ENCODE measurements around the gene ARTN. TPM values are rescaled to one million over a fixed set of nuclear protein-coding genes. Genes with fewer than 3 reads are reported as not detected.

The ARTN gene
- not detected for polyA plus RNA-seq (2012; ENCODE audit: insufficient read depth, insufficient read length, low read depth)

- H3K27me3 ChIP-seq, result no peaks in the 10 kb centered on the region
- no peak for TF ChIP-seq CTCF (IDR thresholded peaks at IDR 0.05; ENCODE audit: low read depth, low read length)
- no peaks in the 10 kb centered on the region for H3K36me3 ChIP-seq
- H3K4me1 ChIP-seq, result no peaks in the 10 kb centered on the region
- DNase-seq, result no peak
- H3K9me3 ChIP-seq, result no peaks in the 10 kb centered on the region
- no peak within 1 kb of the TSS for H3K4me3 ChIP-seq (ENCODE audit: low read depth, low read length)
These were observed at the start of gene ARTN for GRCh38 chr1:43933386-43934100. TSS of gene ARTN (plus strand) at chr1:43933801. CDS start at chr1:43935657, 1,856 bp downstream.

- H3K9me3 ChIP-seq, result no peaks in the 10 kb centered on the region
- H3K27me3 ChIP-seq, result no peaks in the 10 kb centered on the region
- TF ChIP-seq CTCF (IDR thresholded peaks at IDR 0.05; ENCODE audit: low read depth, low read length), result no peak
- no peaks in the 10 kb centered on the region for H3K4me1 ChIP-seq
- no peaks in the 10 kb centered on the region for H3K36me3 ChIP-seq
- H3K4me3 ChIP-seq (ENCODE audit: low read depth, low read length), result no peak overlapping the region
- no peak for DNase-seq
These were observed 48.3 kb upstream of the ARTN start for GRCh38 chr1:43885279-43885801.

- no peaks in the 10 kb centered on the region for H3K27me3 ChIP-seq
- H3K9me3 ChIP-seq, result no peaks in the 10 kb centered on the region
- no peaks in the 10 kb centered on the region for H3K4me1 ChIP-seq
- no peaks in the 10 kb centered on the region for H3K36me3 ChIP-seq
- H3K4me3 ChIP-seq (ENCODE audit: low read depth, low read length), result no peak overlapping the region
- TF ChIP-seq CTCF (IDR thresholded peaks at IDR 0.05; ENCODE audit: low read depth, low read length), result no peak
- DNase-seq, result no peak
These were observed 45.9 kb upstream of the ARTN start for GRCh38 chr1:43887748-43888147.

GRCh38 chr1:43890815-43891214 lies 42.8 kb upstream of the ARTN start:
- no peak for DNase-seq
- H3K9me3 ChIP-seq, result no peaks in the 10 kb centered on the region
- no peaks in the 10 kb centered on the region for H3K27me3 ChIP-seq
- H3K36me3 ChIP-seq, result no peaks in the 10 kb centered on the region
- TF ChIP-seq CTCF (IDR thresholded peaks at IDR 0.05; ENCODE audit: low read depth, low read length), result no peak
- no peak overlapping the region for H3K4me3 ChIP-seq (ENCODE audit: low read depth, low read length)
- H3K4me1 ChIP-seq, result no peaks in the 10 kb centered on the region

DNA sequence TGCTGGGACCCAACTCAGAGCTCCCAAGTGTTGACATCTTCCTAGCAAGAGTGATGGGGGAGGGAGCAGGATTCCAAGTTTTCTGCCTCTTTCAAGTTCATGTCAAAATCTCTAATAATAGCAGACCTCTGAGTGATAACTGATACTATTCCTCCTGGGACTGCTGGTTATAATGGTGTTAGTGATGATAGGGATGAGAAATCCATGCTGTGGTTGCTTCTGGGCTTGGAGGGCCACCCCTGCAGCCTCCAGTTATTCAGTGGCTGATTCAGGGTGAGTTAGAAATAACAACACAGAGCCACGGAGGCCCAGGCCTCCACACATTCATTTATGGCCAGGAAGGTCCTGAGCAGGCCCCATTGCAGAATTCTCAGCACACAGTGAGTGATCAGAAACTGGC lies 40.6 kb upstream of the ARTN start:
- no peak for TF ChIP-seq CTCF (IDR thresholded peaks at IDR 0.05; ENCODE audit: low read depth, low read length)
- DNase-seq, result no peak
- Histone ChIP-seq H3K9me3 (no peaks in the 10 kb centered on the region), H3K27me3 (no peaks in the 10 kb centered on the region), H3K4me1 (no peaks in the 10 kb centered on the region), H3K36me3 (no peaks in the 10 kb centered on the region), H3K4me3 (ENCODE audit: low read depth, low read length) (no peak overlapping the region)

DNA sequence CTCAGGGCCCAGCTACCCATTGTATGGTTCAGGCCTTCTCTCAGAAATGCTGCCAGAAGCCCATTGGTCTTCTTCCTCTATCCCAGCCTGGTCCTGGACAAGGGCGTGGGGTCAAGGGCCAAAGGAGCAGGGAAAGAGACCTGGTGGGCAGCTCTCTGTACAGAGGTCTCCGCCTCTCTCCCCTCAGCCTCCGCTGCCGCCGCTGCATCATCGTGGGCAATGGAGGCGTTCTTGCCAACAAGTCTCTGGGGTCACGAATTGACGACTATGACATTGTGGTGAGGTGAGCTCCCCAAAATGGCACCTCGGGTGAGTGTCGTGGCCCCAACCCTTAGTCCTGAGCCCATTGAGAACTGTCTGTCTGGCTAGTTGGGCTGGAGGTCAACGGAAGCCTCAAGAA lies 34.6 kb upstream of the ARTN start:
- no peak for DNase-seq
- H3K27me3 ChIP-seq, result no peaks in the 10 kb centered on the region
- H3K4me3 ChIP-seq (ENCODE audit: low read depth, low read length), result no peak overlapping the region
- H3K36me3 ChIP-seq, result no peaks in the 10 kb centered on the region
- H3K9me3 ChIP-seq, result no peaks in the 10 kb centered on the region
- TF ChIP-seq CTCF (IDR thresholded peaks at IDR 0.05; ENCODE audit: low read depth, low read length), result no peak
- H3K4me1 ChIP-seq, result no peaks in the 10 kb centered on the region

All from BE2C (cell line).